Loucy (cell line): ENCODE results near the gene MYO1E.

Experiments used
- H2AFZ ChIP-seq: fragments of 200-600 bp; sonication (generic); 2 replicates; pipeline ENCODE4 v1.6.0; 2016; ENCODE audit warnings: antibody characterized with exemption, mild to moderate bottlenecking, low read length, moderate library complexity
- H3F3A ChIP-seq: fragments of 200-600 bp; 2 replicates; pipeline ENCODE4 v1.6.0; 2016; ENCODE audit warnings: antibody characterized with exemption, low read depth, mild to moderate bottlenecking
- H3K27me3 ChIP-seq: fragments of 200-600 bp; sonication (generic); 2 replicates; pipeline ENCODE4 v1.6.1; 2014; ENCODE audit warnings: low read length, mild to moderate bottlenecking; ENCODE audit not compliant: insufficient read depth, poor library complexity, severe bottlenecking
- H3K36me3 ChIP-seq: fragments of 200-600 bp; sonication (generic); 2 replicates; pipeline ENCODE4 v1.6.1; 2016; ENCODE audit warnings: low read length; ENCODE audit not compliant: insufficient read depth
- H3K4me1 ChIP-seq: fragments of 200-600 bp; sonication (generic); 2 replicates; pipeline ENCODE4 v1.5.1; 2014; ENCODE audit warnings: low read length, mild to moderate bottlenecking; ENCODE audit not compliant: insufficient read depth, poor library complexity, severe bottlenecking
- H3K4me2 ChIP-seq: fragments of 200-600 bp; sonication (generic); 2 replicates; pipeline ENCODE4 v1.6.0; 2014; ENCODE audit warnings: antibody characterized with exemption, low read length, low read depth, mild to moderate bottlenecking; ENCODE audit not compliant: poor library complexity, severe bottlenecking
- H3K4me3 ChIP-seq: fragments of 200-600 bp; sonication (generic); 2 replicates; pipeline ENCODE4 v1.5.1; 2014; ENCODE audit warnings: low read length, mild to moderate bottlenecking, mixed read lengths; ENCODE audit not compliant: poor library complexity, severe bottlenecking
- H3K79me2 ChIP-seq: fragments of 200-600 bp; sonication (generic); 2 replicates; pipeline ENCODE4 v1.6.1; 2014; ENCODE audit warnings: low read length; ENCODE audit not compliant: insufficient read depth
- H3K9ac ChIP-seq: fragments of 200-600 bp; sonication (generic); 2 replicates; pipeline ENCODE4 v1.6.0; 2014; ENCODE audit warnings: mild to moderate bottlenecking, low read depth, low read length, moderate library complexity; ENCODE audit not compliant: poor library complexity, severe bottlenecking
- H3K9me2 ChIP-seq: fragments of 200-600 bp; sonication (generic); replicated peaks from 2 replicates; pipeline ENCODE4 v1.6.1; 2016; ENCODE audit warnings: low read depth, low read length, mixed read lengths
- H3K9me3 ChIP-seq: fragments of 200-600 bp; sonication (generic); 2 replicates; pipeline ENCODE4 v1.6.1; 2014; ENCODE audit warnings: mild to moderate bottlenecking, antibody characterized with exemption, low read length, low read depth; ENCODE audit not compliant: insufficient read depth
- H4K20me1 ChIP-seq: fragments of 200-600 bp; sonication (generic); 2 replicates; pipeline ENCODE4 v1.6.0; 2014; ENCODE audit warnings: antibody characterized with exemption, low read length, mild to moderate bottlenecking; ENCODE audit not compliant: insufficient read depth, poor library complexity, severe bottlenecking
- CTCF ChIP-seq: fragments of 200-600 bp; sonication (generic); conservative IDR thresholded peaks from 2 replicates; pipeline ENCODE4 v1.5.1; 2014; ENCODE audit warnings: mild to moderate bottlenecking, antibody characterized with exemption, low read length
- EZH2phosphoT487 ChIP-seq: fragments of 200-600 bp; IDR thresholded peaks from 2 replicates; pipeline ENCODE4 v1.6.1; 2018; ENCODE audit warnings: antibody characterized with exemption, mild to moderate bottlenecking, moderate library complexity, borderline replicate concordance

The MYO1E gene

GRCh38 chr15:59251001-59251845 is 121.4 kb downstream of the MYO1E start:
- Histone ChIP-seq H3K4me1 (no peaks in the 10 kb centered on the region), H3K9me2 (no peaks in the 10 kb centered on the region), H3K4me3 (no peak overlapping the region), H3K36me3 (no peaks in the 10 kb centered on the region), H3F3A (no peaks in the 10 kb centered on the region), H3K4me2 (no peak overlapping the region), H3K9ac (no peak overlapping the region), H3K27me3 (no peaks in the 10 kb centered on the region), H3K9me3 (no peaks in the 10 kb centered on the region), H3K79me2 (no peaks in the 10 kb centered on the region), H2AFZ (no peak overlapping the region), H4K20me1 (no peaks in the 10 kb centered on the region)
- TF ChIP-seq CTCF (no peak), EZH2phosphoT487 (no peak)

- no peak overlapping the region for H3K4me2 ChIP-seq
- H3K27me3 ChIP-seq, result no peaks in the 10 kb centered on the region
- H3K9me2 ChIP-seq, result no peaks in the 10 kb centered on the region
- no peaks in the 10 kb centered on the region for H3F3A ChIP-seq
- no peaks in the 10 kb centered on the region for H3K79me2 ChIP-seq
- H3K9ac ChIP-seq, result no peak overlapping the region
- H3K4me1 ChIP-seq, result no peaks in the 10 kb centered on the region
- no peak overlapping the region for H3K4me3 ChIP-seq
- no peaks in the 10 kb centered on the region for H4K20me1 ChIP-seq
- H2AFZ ChIP-seq, result no peak overlapping the region
- no peaks in the 10 kb centered on the region for H3K36me3 ChIP-seq
- no peaks in the 10 kb centered on the region for H3K9me3 ChIP-seq
- no peak for TF ChIP-seq CTCF
Observed at GRCh38 chr15:59250249-59250648, 122.4 kb downstream of the MYO1E start.

GRCh38 chr15:59249816-59250215 is 122.9 kb downstream of the MYO1E start:
- H3K79me2 ChIP-seq, result no peaks in the 10 kb centered on the region
- H3K4me2 ChIP-seq, result no peak overlapping the region
- H3K9me2 ChIP-seq, result no peaks in the 10 kb centered on the region
- no peaks in the 10 kb centered on the region for H3K4me1 ChIP-seq
- no peaks in the 10 kb centered on the region for H3K36me3 ChIP-seq
- no peaks in the 10 kb centered on the region for H3K27me3 ChIP-seq
- no peak for TF ChIP-seq CTCF
- TF ChIP-seq EZH2phosphoT487, result no peak
- H3K4me3 ChIP-seq, result no peak overlapping the region
- H3K9ac ChIP-seq, result no peak overlapping the region
- H3K9me3 ChIP-seq, result no peaks in the 10 kb centered on the region
- H4K20me1 ChIP-seq, result no peaks in the 10 kb centered on the region
- no peaks in the 10 kb centered on the region for H3F3A ChIP-seq
- H2AFZ ChIP-seq, result no peak overlapping the region
